Measurements from ENCODE around the gene EXOC3. TPM values are rescaled to one million over a fixed set of nuclear protein-coding genes. Genes with fewer than 3 reads are reported as not detected.

EXOC3 gene
- total RNA-seq, 4 donors from 2014 or later: 49.5 to 87.5 (median 59.0) TPM

GRCh38 chr5:448061-448765, 5.2 kb downstream of the EXOC3 start:
- intact Hi-C loops (cut with DNase I; ENCODE audit: low total_unique reads): no loop called here
- 71 to 84% methylated on average over 21 of the region's 21 CpGs for WGBS, 2 donors
- DNase-seq (ENCODE audit: low spot score in 2 of 2): peak in 1 of 2 donors; percentile 89
- H3K4me3 ChIP-seq (ENCODE audit: low read depth, poor library complexity, severe bottlenecking): no peak overlapping the region
- TF ChIP-seq CTCF (IDR thresholded peaks at IDR 0.05) (no peak), POLR2A (IDR thresholded peaks at IDR 0.05) (no peak)

- WGBS, 2 donors: 79 to 90% methylated on average over 12 of the region's 12 CpGs
- no peak overlapping the region for H3K4me3 ChIP-seq (ENCODE audit: low read depth, poor library complexity, severe bottlenecking)
- intact Hi-C loops (cut with DNase I; ENCODE audit: low total_unique reads): no loop called here
- no peak for DNase-seq (ENCODE audit: low spot score in 2 of 2)
- no peak for TF ChIP-seq CTCF (IDR thresholded peaks at IDR 0.05)
- no peak for TF ChIP-seq POLR2A (IDR thresholded peaks at IDR 0.05)
Observed at GRCh38 chr5:448766-449090, 5.8 kb downstream of the EXOC3 start.

- no peak overlapping the region for H3K4me3 ChIP-seq (ENCODE audit: low read depth, poor library complexity, severe bottlenecking)
- 89 to 92% methylated on average over 5 of the region's 5 CpGs for WGBS, 2 donors
- DNase-seq (ENCODE audit: low spot score in 2 of 2): no peak
- TF ChIP-seq POLR2A (IDR thresholded peaks at IDR 0.05) (no peak), CTCF (IDR thresholded peaks at IDR 0.05) (no peak)
- intact Hi-C loops (cut with DNase I; ENCODE audit: low total_unique reads): no loop called here
Observed at GRCh38 chr5:449151-449550, 6.2 kb downstream of the EXOC3 start.

- TF ChIP-seq CTCF (IDR thresholded peaks at IDR 0.05): no peak
- no peak for TF ChIP-seq POLR2A (IDR thresholded peaks at IDR 0.05)
- 88 to 97% methylated on average over 5 of the region's 5 CpGs for WGBS, 2 donors
- intact Hi-C loops (cut with DNase I; ENCODE audit: low total_unique reads): no loop called here
- no peak overlapping the region for H3K4me3 ChIP-seq (ENCODE audit: low read depth, poor library complexity, severe bottlenecking)
- no peak for DNase-seq (ENCODE audit: low spot score in 2 of 2)
Observed at GRCh38 chr5:451587-452458, 8.8 kb downstream of the EXOC3 start.

GRCh38 chr5:452978-453710, 10.2 kb downstream of the EXOC3 start:
- no peak for TF ChIP-seq POLR2A (IDR thresholded peaks at IDR 0.05)
- no peak for TF ChIP-seq CTCF (IDR thresholded peaks at IDR 0.05)
- 92 to 94% methylated on average over 17 of the region's 17 CpGs for WGBS, 2 donors
- peak in 1 of 2 donors; percentile 69 for DNase-seq (ENCODE audit: low spot score in 2 of 2)
- no peak overlapping the region for H3K4me3 ChIP-seq (ENCODE audit: low read depth, poor library complexity, severe bottlenecking)
- intact Hi-C loops (cut with DNase I; ENCODE audit: low total_unique reads): no loop called here
